Gastroesophageal sphincter (tissue), 3 donors: ENCODE measurements around the gene PPP1CB.

Experiments used
- CTCF ChIP-seq, 4 experiments: fragments of 200-600 bp in 2 of 4; fragments of 450-650 bp in 2 of 4; sonication (generic) in 1 of 4; IDR thresholded peaks; one replicate each; pipeline ENCODE4 v1.5.1; 2017 to 2019; ENCODE audit warnings: antibody characterized with exemption in 4 of 4, mild to moderate bottlenecking in 2 of 4, moderate library complexity in 2 of 4
- POLR2A ChIP-seq, 2 donors: fragments of 450-650 bp; IDR thresholded peaks; one replicate each; pipeline ENCODE4 v1.6.1; 2017; ENCODE audit warnings: antibody characterized with exemption in 2 of 2, mild to moderate bottlenecking in 2 of 2, moderate library complexity in 1 of 2

- TF ChIP-seq CTCF (IDR thresholded peaks at IDR 0.05): no peak
- TF ChIP-seq POLR2A (IDR thresholded peaks at IDR 0.05): no peak
Observed at GRCh38 chr2:28704621-28705020, 47.0 kb upstream of the PPP1CB start.
